GM06990 (cell line): ENCODE results near the gene TBC1D26.
"Not testable (repeated sequence)": the region's sequence is repeated elsewhere in the genome, so short reads cannot be mapped to it uniquely, and the experiment has no call there.

Experiments used
- DNase-seq: peaks from one replicate; pipeline ENCODE4 v3.0.0-alpha.2; 2011; ENCODE audit not compliant: insufficient read length; ENCODE audit errors: extremely low read depth
- H3K27me3 ChIP-seq: replicated peaks from 2 replicates; pipeline ENCODE4 v1.6.0; 2011; ENCODE audit warnings: low read length; ENCODE audit not compliant: control insufficient read depth, insufficient read depth
- H3K36me3 ChIP-seq: 2 replicates; pipeline ENCODE4 v1.5.1; 2011; ENCODE audit warnings: low read length; ENCODE audit not compliant: control insufficient read depth, insufficient read depth
- H3K4me3 ChIP-seq: replicated peaks from 2 replicates; pipeline ENCODE4 v1.5.1; 2011; ENCODE audit warnings: low read depth, mild to moderate bottlenecking, control low read depth, low read length
- CTCF ChIP-seq: IDR thresholded peaks from 2 replicates; pipeline ENCODE4 v1.5.1; 2011; ENCODE audit warnings: low read length, control low read depth, mild to moderate bottlenecking, inconsistent platforms; ENCODE audit not compliant: insufficient read depth, poor library complexity, severe bottlenecking

TBC1D26 gene

DNA sequence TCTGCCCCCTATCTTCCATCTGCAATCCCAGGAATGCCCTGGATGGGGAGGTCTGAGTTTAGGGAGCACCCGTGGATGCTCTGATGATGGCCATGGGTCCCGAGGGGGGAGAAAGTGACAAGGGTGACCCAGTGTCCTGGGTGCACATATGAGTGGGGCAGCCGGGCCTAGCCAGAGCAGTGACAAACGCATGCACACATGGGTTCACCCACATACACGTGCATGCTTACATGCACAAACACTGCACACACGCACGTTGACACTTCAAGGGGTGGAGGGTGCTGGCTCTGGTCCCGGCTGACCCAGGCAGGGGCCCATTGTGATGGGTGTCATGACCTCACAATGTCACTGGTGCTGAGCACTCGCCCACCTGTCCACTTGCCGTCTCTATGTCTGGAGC lies at the start of gene TBC1D26:
TSS of gene TBC1D26 (plus strand) at position 384 of the 400 bp plus-strand sequence. CDS start 3,066 bp downstream, outside the sequence.
- not testable (repeated sequence) for H3K36me3 ChIP-seq, H3K4me3 ChIP-seq, H3K27me3 ChIP-seq, DNase-seq

DNA sequence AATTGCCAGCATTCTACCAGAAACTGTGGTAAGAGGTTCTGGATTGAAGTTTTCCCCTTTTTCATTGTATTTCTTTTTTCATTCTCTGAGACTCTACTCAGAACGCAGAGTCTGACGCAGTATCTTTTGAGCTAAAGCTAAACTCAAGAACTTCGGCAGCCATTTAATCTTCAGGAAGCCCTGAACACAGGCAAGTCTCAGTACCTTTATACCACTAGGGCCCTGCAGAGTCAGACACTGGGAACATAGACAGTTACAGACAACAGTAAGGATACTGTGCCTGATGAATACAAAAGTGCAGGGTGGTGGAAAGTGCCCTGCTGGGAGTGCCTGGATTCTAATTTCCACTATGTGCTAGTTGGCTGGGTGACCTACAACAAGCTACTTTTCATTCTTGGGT lies 48.9 kb upstream of the TBC1D26 start:
- H3K27me3 ChIP-seq, DNase-seq: not testable (repeated sequence)
- peak overlapping the region; percentile 15; the same call in 1 of the 2 replicates for H3K4me3 ChIP-seq

GRCh38 chr17:15683824-15684478 lies 48.1 kb upstream of the TBC1D26 start, which contains the start of gene TRIM16:
TSS of gene TRIM16 (minus strand) at chr17:15684311. CDS start at chr17:15651609, 32,702 bp downstream.
- peak; percentile 9 for TF ChIP-seq CTCF
- peak; percentile 65 for DNase-seq
- H3K36me3 ChIP-seq, H3K27me3 ChIP-seq: not testable (repeated sequence)
- peak within 1 kb of the TSS; percentile 68 for H3K4me3 ChIP-seq

More for the DNA sequence above, 48.9 kb upstream of the TBC1D26 start:
- not testable (repeated sequence) for H3K36me3 ChIP-seq

DNA sequence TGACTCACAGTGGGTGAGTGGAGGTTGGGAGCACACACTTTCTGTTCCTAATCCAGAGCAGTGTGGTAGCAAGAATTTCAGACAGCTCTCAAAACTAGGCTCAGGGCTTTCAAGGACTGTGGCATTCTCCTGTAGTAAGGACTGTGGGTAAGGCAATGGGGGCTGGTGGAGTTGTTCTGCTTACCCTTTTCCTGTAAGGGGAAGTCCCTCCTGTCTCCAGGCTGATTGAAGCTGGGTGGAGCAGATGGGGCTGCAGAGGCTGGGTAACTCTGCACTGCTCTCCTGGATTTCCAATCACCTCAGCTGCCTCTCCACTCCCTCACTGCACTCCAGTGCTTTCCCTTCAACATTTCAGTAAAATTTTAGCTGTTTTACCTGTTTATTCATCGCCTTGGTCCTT lies 44.6 kb upstream of the TBC1D26 start:
- H3K36me3 ChIP-seq, DNase-seq, H3K4me3 ChIP-seq, H3K27me3 ChIP-seq: not testable (repeated sequence)

DNA sequence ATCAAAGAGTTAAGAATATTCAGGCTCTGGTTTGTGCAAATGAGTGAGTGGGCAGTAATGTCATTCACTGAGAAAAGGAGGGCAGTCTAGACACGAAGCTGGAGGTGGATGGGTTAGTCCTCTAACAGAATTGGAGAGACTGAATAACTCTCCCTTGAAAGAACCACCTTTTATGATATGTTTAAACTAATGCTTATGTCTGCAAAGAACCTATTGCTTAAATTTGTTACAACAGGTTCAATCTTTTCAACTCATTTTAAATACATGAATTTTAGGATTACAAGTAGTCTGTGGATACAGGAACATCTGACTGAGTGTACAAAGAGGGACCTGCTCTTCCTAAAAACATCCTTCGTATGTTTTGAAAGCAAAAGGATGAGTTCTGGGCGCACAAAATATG lies 33.1 kb upstream of the TBC1D26 start:
- H3K36me3 ChIP-seq, H3K27me3 ChIP-seq, DNase-seq: not testable (repeated sequence)
- H3K4me3 ChIP-seq = peak overlapping the region; percentile 61

DNA sequence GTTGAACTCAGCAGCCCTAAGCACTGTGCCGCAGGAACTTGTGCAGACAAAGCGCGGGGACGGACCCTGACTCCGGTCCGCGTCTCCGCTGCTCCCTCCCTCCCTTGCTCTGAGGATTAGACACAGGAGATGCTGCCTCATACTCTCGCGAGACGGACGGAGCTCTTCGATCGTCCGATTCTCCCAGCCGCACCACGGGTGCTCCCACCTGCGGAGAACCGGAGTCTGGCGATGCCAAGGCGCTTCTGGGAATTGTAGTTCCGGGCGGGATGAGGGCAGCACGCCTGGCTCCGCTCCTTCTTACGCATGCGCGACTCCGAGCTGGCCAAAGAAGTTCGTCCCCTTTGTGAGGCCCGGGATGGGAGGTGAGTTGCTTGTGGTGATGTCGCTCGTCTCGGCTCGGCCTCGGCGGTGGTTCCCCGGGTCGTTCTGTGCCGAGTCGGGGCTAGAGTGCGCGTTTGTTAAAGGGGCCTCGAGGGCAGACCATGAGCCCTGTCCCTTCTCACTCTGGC lies 32.6 kb upstream of the TBC1D26 start, which contains the start of gene ZNF286A:
TSS of gene ZNF286A (plus strand) at position 340 of the 512 bp plus-strand sequence. CDS start 578 bp downstream, outside the sequence.
- not testable (repeated sequence) for H3K27me3 ChIP-seq, H3K36me3 ChIP-seq
- DNase-seq = peak; percentile 93
- peak within 1 kb of the TSS; percentile 61 for H3K4me3 ChIP-seq

DNA sequence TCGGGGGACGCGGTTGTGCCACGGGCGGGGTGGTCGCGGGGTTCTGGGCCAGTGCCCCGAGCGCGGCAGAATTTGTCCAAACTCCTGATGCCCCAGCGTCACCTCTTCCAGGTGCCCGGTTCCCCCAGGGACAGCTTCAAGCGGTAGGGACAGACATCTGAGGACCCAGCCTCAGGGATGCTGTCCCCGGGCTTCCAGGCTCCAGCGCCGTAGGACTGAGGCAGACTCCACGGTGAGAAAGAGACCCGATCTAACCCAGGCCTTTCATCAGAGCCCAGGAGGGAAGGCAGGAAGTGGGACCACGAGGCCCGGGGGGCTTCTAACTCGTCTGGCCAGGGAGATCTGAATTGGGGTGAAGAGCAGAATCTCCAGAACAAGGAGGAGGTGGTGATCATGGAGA lies 32.1 kb upstream of the TBC1D26 start:
- H3K4me3 ChIP-seq = peak overlapping the region; percentile 61

DNA sequence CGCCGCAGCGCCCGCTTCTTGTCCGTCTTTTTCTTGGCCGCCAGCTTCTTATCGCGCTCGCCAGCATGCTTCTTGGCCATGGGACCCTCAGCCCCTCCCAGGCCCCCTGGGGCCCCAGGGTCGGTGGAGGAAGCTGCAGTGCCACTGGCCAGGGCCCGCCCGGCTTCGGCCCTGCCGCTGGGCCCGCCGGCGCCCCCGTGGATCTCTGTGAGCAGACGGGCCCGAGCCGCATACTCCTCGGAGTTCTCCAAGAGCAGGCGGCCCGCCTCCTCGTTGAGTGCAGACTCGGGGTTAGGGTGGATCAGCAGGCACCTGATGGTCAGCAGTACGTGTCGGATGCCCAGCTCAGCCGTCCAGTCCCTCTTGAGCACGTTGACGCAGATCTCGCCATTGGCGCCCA lies 27.8 kb upstream of the TBC1D26 start:
- not testable (repeated sequence) for H3K4me3 ChIP-seq, DNase-seq, H3K27me3 ChIP-seq, H3K36me3 ChIP-seq

More for the DNA sequence above, 32.1 kb upstream of the TBC1D26 start:
- H3K27me3 ChIP-seq, DNase-seq, H3K36me3 ChIP-seq: not testable (repeated sequence)

- H3K27me3 ChIP-seq, H3K4me3 ChIP-seq, DNase-seq, H3K36me3 ChIP-seq: not testable (repeated sequence)
Measured at GRCh38 chr17:15704813-15705212, 27.3 kb upstream of the TBC1D26 start.

- not testable (repeated sequence) for DNase-seq, H3K36me3 ChIP-seq
Measured at GRCh38 chr17:15708879-15709278, 23.2 kb upstream of the TBC1D26 start.

DNA sequence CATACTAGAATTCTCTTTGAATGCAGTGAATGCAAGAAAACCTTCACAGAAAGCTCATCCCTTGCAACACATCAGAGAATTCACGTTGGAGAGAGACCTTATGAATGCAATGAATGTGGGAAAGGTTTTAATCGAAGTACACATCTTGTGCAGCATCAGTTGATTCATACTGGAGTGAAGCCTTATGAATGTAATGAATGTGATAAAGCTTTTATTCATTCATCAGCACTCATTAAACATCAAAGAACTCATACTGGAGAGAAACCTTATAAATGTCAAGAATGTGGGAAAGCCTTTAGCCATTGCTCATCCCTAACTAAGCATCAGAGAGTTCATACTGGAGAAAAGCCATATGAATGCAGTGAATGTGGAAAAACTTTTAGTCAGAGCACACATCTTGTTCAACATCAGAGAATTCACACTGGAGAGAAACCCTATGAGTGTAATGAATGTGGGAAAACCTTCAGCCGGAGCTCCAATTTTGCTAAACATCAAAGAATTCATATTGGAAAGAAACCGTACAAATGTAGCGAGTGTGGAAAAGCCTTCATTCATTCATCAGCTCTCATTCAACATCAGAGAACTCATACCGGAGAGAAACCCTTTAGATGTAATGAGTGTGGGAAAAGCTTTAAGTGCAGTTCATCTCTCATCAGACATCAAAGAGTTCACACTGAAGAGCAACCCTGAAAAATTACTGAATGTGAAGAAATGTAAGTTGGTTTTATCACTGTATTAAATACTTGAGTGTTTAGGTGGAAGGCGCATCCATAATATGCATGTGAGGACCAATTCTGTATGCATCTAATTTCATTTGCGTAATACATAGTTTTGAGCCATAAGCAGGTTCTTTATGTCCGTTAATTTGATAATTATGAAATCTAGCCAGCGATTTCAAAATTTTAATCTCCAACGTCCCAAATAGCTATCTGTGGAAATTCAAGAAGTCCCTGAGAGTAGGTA lies 15.2 kb upstream of the TBC1D26 start:
- H3K27me3 ChIP-seq, H3K4me3 ChIP-seq, DNase-seq, H3K36me3 ChIP-seq: not testable (repeated sequence)

More at GRCh38 chr17:15708879-15709278, 23.2 kb upstream of the TBC1D26 start:
- H3K4me3 ChIP-seq, H3K27me3 ChIP-seq: not testable (repeated sequence)

GRCh38 chr17:15730535-15730934 lies 1.5 kb upstream of the TBC1D26 start:
- not testable (repeated sequence) for DNase-seq, H3K36me3 ChIP-seq, H3K4me3 ChIP-seq, H3K27me3 ChIP-seq
